K562 (cell line): ENCODE measurements around the gene ANKRD27. TPM values are rescaled to one million over a fixed set of nuclear protein-coding genes. Genes with fewer than 3 reads are reported as not detected.

Experiments
- FOXP1 ChIP-seq: sonication (generic); formaldehyde crosslinking; IDR thresholded peaks from 2 replicates; pipeline ENCODE4 v1.8.0; 2022; ENCODE audit warnings: mild to moderate bottlenecking, missing genetic modification reagents
- GATAD2B ChIP-seq: fragments of 450-650 bp; IDR thresholded peaks from 2 replicates; pipeline ENCODE4 v1.6.1; 2017; ENCODE audit warnings: mild to moderate bottlenecking, borderline replicate concordance
- ILF3 ChIP-seq: fragments of 450-650 bp; IDR thresholded peaks from 2 replicates; pipeline ENCODE4 v1.6.1; 2018; ENCODE audit warnings: antibody characterized with exemption, mild to moderate bottlenecking, moderate library complexity, borderline replicate concordance
- SETDB1 ChIP-seq: IDR thresholded peaks from one replicate; pipeline ENCODE4 v1.6.1; 2012; ENCODE audit warnings: low read length, control low read depth, inconsistent platforms
- YY1 ChIP-seq, 3 experiments: IDR thresholded peaks; 2 replicates each; pipeline ENCODE4 v1.6.1; 2011; ENCODE audit warnings: low read length in 2 of 3, mild to moderate bottlenecking in 2 of 3, moderate library complexity in 2 of 3, borderline replicate concordance in 1 of 3, control low read depth in 1 of 3, low read depth in 1 of 3; ENCODE audit not compliant: insufficient read depth in 3 of 3, insufficient replicate concordance in 2 of 3, control insufficient read depth in 1 of 3, insufficient read length in 1 of 3; ENCODE audit errors: extremely low read depth in 1 of 3
- ZNF133 ChIP-seq: fragments of 250-450 bp; sonication (Bioruptor Pico); IDR thresholded peaks from 2 replicates; pipeline ENCODE4 v1.4.0; 2020; ENCODE audit warnings: mild to moderate bottlenecking
- polyA plus RNA-seq, 8 experiments: library from polyadenylated mRNA; depleted of rRNA in 4 of 8; stranded (reverse) in 5 of 8; unstranded in 3 of 8; fragments of >200 nt; fragmentation: Nextera tagmentation in 2 of 8; fragmentation: Illumina TruSeq in 1 of 8; extraction: Ambion mirVana in 2 of 8; extraction: Trizol in 1 of 8; gene quantifications; 2 replicates each; pipeline versions ENCODE4 v1.2.1 to v1.2.3, GENCODE V29; 2011 to 2014; ENCODE audit warnings: inconsistent platforms in 1 of 8, missing spikeins in 1 of 8
- total RNA-seq, 7 experiments: library from RNA; depleted of rRNA in 6 of 7; stranded (reverse); fragments of >200 nt in 6 of 7; fragmentation: Illumina TruSeq in 2 of 7; extraction: Trizol in 2 of 7; gene quantifications; 2 replicates each; pipeline versions ENCODE4 v1.2.1 to v1.2.3, GENCODE V29; 2011 to 2021; ENCODE audit warnings: low replicate concordance in 1 of 7
- TF ChIP-seq, protein P1 (sequence below): fragments of 250-450 bp; sonication (Bioruptor Pico); IDR thresholded peaks from 2 replicates; pipeline ENCODE4 v1.4.0; 2020
- TF ChIP-seq, protein P2 (sequence below), 2 experiments: IDR thresholded peaks; 2 replicates each; pipeline ENCODE4 v1.6.1; 2011; ENCODE audit warnings: borderline replicate concordance in 1 of 2, control low read depth in 1 of 2, low read depth in 1 of 2, low read length in 1 of 2, mild to moderate bottlenecking in 1 of 2, mixed read lengths in 1 of 2, moderate library complexity in 1 of 2; ENCODE audit not compliant: insufficient read depth in 1 of 2, insufficient read length in 1 of 2, poor library complexity in 1 of 2, severe bottlenecking in 1 of 2; ENCODE audit errors: extremely low read depth in 1 of 2

The ANKRD27 gene
- total and polyA plus RNA-seq, 9 of the 15 experiments (the other 6 are each of a cell fraction or from before 2014, with no cell fraction given), result 5.3 to 71.3 (median 54.2) TPM

DNA sequence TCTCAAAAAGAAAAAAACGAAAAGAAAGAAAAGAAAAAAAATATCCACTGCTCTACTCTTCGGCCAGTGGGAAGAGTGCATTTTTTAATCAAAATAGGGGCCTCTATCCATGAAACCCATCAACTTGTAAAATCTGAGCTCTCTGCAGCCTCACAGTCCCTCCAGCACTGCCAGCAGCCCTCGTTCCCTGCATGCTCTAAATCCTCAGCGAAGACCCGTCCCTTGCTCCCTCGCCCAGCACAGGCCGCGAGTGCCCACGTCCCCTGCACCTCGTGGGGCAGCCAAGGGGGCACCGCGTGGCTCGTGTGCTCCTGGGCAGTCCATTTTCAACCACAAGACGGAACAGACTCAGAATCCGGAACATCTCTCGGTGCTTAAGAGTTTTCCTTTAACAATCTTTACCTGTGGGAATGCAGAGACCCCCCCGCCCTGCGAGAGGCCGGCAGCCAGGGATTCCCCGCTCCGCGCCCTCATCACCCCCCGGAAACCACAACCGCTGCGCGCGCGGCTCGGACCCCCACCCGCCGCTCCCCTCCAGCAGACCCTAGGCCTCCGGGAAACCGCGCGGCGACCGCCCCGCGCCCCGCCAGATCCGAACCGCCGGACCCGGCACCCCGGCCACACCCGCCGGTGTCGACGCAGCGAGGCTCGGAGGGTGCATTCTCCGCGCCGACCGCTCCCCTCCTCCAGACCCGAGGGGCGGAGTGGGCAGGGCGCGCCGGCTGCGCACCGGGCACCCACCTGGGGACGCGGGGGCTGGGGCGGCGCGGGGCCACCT lies 638 bp downstream of the ANKRD27 start (continued):
- TF ChIP-seq, protein P1, sequence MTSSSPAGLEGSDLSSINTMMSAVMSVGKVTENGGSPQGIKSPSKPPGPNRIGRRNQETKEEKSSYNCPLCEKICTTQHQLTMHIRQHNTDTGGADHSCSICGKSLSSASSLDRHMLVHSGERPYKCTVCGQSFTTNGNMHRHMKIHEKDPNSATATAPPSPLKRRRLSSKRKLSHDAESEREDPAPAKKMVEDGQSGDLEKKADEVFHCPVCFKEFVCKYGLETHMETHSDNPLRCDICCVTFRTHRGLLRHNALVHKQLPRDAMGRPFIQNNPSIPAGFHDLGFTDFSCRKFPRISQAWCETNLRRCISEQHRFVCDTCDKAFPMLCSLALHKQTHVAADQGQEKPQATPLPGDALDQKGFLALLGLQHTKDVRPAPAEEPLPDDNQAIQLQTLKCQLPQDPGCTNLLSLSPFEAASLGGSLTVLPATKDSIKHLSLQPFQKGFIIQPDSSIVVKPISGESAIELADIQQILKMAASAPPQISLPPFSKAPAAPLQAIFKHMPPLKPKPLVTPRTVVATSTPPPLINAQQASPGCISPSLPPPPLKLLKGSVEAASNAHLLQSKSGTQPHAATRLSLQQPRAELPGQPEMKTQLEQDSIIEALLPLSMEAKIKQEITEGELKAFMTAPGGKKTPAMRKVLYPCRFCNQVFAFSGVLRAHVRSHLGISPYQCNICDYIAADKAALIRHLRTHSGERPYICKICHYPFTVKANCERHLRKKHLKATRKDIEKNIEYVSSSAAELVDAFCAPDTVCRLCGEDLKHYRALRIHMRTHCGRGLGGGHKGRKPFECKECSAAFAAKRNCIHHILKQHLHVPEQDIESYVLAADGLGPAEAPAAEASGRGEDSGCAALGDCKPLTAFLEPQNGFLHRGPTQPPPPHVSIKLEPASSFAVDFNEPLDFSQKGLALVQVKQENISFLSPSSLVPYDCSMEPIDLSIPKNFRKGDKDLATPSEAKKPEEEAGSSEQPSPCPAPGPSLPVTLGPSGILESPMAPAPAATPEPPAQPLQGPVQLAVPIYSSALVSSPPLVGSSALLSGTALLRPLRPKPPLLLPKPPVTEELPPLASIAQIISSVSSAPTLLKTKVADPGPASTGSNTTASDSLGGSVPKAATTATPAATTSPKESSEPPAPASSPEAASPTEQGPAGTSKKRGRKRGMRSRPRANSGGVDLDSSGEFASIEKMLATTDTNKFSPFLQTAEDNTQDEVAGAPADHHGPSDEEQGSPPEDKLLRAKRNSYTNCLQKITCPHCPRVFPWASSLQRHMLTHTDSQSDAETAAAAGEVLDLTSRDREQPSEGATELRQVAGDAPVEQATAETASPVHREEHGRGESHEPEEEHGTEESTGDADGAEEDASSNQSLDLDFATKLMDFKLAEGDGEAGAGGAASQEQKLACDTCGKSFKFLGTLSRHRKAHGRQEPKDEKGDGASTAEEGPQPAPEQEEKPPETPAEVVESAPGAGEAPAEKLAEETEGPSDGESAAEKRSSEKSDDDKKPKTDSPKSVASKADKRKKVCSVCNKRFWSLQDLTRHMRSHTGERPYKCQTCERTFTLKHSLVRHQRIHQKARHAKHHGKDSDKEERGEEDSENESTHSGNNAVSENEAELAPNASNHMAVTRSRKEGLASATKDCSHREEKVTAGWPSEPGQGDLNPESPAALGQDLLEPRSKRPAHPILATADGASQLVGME (CRISPR knock-in tag), result no peak
- TF ChIP-seq, protein P2, sequence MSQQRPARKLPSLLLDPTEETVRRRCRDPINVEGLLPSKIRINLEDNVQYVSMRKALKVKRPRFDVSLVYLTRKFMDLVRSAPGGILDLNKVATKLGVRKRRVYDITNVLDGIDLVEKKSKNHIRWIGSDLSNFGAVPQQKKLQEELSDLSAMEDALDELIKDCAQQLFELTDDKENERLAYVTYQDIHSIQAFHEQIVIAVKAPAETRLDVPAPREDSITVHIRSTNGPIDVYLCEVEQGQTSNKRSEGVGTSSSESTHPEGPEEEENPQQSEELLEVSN (IDR thresholded peaks at IDR 0.05; ENCODE audit: borderline replicate concordance in 1 of 2, extremely low read depth in 1 of 2, insufficient read depth in 1 of 2, insufficient read length in 1 of 2, low read depth in 1 of 2, low read length in 1 of 2, poor library complexity in 1 of 2, severe bottlenecking in 1 of 2), result peak in 1 of 2 experiments; percentile 53
- TF ChIP-seq YY1 (IDR thresholded peaks at IDR 0.05; ENCODE audit: borderline replicate concordance in 1 of 3, control insufficient read depth in 1 of 3, extremely low read depth in 1 of 3, insufficient read depth in 3 of 3, insufficient read length in 1 of 3, insufficient replicate concordance in 2 of 3, low read depth in 1 of 3, low read length in 2 of 3) (peak in 1 of 3 experiments; percentile 16), ILF3 (no peak), ZNF133 (CRISPR knock-in tag) (no peak), FOXP1 (CRISPR knock-in tag) (peak; percentile 78; the same call in 1 of the 2 replicates), GATAD2B (peak; percentile 87; the same call in 1 of the 2 replicates), SETDB1 (no peak)
